ENCODE data around the gene CCDC77.

CCDC77 gene

DNA sequence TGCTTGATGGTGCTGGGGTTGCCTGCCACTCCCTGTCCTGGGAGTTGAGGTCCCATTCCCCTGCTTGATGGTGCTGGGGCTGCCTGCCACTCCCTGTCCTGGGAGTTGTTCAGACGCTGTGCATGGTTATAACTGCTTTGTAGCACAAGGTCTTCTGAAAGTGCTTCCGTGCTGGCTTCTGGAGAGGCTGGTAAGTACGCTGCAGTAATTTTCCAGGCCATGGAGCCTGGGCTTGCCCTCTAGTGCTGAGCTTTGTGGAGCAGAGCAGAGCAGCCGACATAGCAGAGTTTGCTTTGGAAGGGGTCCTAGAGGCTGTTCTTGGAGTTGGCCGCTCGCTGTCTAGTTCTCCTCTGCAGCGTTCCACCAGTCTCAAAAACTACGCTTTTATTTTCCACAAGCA is 64.6 kb downstream of the CCDC77 start:
- H3K27me3 ChIP-seq (ENCODE audit: insufficient read depth, low read depth) = peaks cover 4% of the 10 kb centered on the region; the same call in 1 of the 2 replicates
- no peak overlapping the region for H3K4me2 ChIP-seq
- H2AFZ ChIP-seq (ENCODE audit: low read depth) = no peak overlapping the region
- H3K27ac ChIP-seq = no peak overlapping the region
- no peaks in the 10 kb centered on the region for H4K20me1 ChIP-seq (ENCODE audit: insufficient read depth)
- H3K36me3 ChIP-seq (ENCODE audit: insufficient read depth) = no peaks in the 10 kb centered on the region
- no peak overlapping the region for H3K9ac ChIP-seq
- no peaks in the 10 kb centered on the region for H3K79me2 ChIP-seq (ENCODE audit: insufficient read depth, low read depth)
- TF ChIP-seq, protein P1, sequence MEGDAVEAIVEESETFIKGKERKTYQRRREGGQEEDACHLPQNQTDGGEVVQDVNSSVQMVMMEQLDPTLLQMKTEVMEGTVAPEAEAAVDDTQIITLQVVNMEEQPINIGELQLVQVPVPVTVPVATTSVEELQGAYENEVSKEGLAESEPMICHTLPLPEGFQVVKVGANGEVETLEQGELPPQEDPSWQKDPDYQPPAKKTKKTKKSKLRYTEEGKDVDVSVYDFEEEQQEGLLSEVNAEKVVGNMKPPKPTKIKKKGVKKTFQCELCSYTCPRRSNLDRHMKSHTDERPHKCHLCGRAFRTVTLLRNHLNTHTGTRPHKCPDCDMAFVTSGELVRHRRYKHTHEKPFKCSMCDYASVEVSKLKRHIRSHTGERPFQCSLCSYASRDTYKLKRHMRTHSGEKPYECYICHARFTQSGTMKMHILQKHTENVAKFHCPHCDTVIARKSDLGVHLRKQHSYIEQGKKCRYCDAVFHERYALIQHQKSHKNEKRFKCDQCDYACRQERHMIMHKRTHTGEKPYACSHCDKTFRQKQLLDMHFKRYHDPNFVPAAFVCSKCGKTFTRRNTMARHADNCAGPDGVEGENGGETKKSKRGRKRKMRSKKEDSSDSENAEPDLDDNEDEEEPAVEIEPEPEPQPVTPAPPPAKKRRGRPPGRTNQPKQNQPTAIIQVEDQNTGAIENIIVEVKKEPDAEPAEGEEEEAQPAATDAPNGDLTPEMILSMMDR (conservative IDR thresholded peaks at IDR 0.05; ENCODE audit: low read depth, low read length) = no peak
- H3K4me3 ChIP-seq (IDR thresholded peaks at IDR 0.05; ENCODE audit: insufficient read depth, low read depth, low read length) = no peak overlapping the region
- no peaks in the 10 kb centered on the region for H3K4me1 ChIP-seq (ENCODE audit: low read depth, poor library complexity, severe bottlenecking)

DNA sequence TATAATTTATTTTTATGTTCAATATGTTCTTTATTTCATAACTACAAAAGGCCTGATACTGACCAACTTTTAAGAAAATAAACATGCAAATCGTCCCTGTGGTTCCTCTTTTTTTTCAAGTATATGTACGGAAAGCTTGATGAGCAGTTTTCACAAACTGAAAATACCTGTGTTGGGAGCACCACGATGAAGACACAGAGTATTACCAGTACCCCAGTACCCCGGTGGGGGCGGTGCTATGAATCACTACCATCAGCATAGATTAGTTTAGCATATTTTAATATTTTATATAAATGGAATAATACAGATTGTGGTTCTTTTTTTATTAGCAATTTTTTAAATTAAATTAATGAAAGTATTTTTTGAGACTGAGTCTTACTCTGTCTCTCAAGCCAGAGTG is 65.3 kb downstream of the CCDC77 start:
- no peak overlapping the region for H3K4me3 ChIP-seq (IDR thresholded peaks at IDR 0.05; ENCODE audit: insufficient read depth, low read depth, low read length)
- H3K9ac ChIP-seq = no peak overlapping the region
- H3K4me2 ChIP-seq = no peak overlapping the region
- TF ChIP-seq, protein P1 (conservative IDR thresholded peaks at IDR 0.05; ENCODE audit: low read depth, low read length) = no peak
- no peaks in the 10 kb centered on the region for H3K36me3 ChIP-seq (ENCODE audit: insufficient read depth)
- no peaks in the 10 kb centered on the region for H3K4me1 ChIP-seq (ENCODE audit: low read depth, poor library complexity, severe bottlenecking)
- no peaks in the 10 kb centered on the region for H3K79me2 ChIP-seq (ENCODE audit: insufficient read depth, low read depth)
- no peak overlapping the region for H2AFZ ChIP-seq (ENCODE audit: low read depth)
- no peaks in the 10 kb centered on the region; the same call in 1 of the 2 replicates for H3K27me3 ChIP-seq (ENCODE audit: insufficient read depth, low read depth)
- no peaks in the 10 kb centered on the region for H4K20me1 ChIP-seq (ENCODE audit: insufficient read depth)
- H3K27ac ChIP-seq = no peak overlapping the region

DNA sequence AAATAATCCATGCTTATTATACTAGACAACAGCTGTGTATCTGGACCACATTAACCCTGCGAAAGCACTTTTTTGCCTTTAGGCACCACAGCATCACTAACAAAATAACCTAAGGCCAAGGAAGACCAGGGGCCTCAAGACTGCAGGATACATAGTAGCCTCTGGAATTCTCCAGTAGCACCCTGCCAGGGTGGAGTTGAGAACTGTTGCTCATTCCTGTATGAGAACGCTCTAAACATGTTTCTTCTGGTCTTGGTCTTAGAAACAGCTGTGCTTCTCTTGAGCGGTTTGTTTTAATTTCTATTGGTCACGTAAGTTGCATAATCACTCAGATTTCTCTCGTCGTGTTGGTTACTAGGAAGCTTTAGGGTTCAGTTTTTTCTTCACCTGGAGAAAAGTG is 66.1 kb downstream of the CCDC77 start:
- Histone ChIP-seq H3K4me3 (IDR thresholded peaks at IDR 0.05; ENCODE audit: insufficient read depth, low read depth, low read length) (no peak overlapping the region), H4K20me1 (ENCODE audit: insufficient read depth) (no peaks in the 10 kb centered on the region), H3K9ac (no peak overlapping the region), H3K79me2 (ENCODE audit: insufficient read depth, low read depth) (no peaks in the 10 kb centered on the region), H3K36me3 (ENCODE audit: insufficient read depth) (no peaks in the 10 kb centered on the region), H3K27ac (no peak overlapping the region), H3K4me2 (no peak overlapping the region), H3K27me3 (ENCODE audit: insufficient read depth, low read depth) (no peaks in the 10 kb centered on the region; the same call in 1 of the 2 replicates), H2AFZ (ENCODE audit: low read depth) (no peak overlapping the region), H3K4me1 (ENCODE audit: low read depth, poor library complexity, severe bottlenecking) (no peaks in the 10 kb centered on the region)
- TF ChIP-seq, protein P1 (conservative IDR thresholded peaks at IDR 0.05; ENCODE audit: low read depth, low read length) = no peak

DNA sequence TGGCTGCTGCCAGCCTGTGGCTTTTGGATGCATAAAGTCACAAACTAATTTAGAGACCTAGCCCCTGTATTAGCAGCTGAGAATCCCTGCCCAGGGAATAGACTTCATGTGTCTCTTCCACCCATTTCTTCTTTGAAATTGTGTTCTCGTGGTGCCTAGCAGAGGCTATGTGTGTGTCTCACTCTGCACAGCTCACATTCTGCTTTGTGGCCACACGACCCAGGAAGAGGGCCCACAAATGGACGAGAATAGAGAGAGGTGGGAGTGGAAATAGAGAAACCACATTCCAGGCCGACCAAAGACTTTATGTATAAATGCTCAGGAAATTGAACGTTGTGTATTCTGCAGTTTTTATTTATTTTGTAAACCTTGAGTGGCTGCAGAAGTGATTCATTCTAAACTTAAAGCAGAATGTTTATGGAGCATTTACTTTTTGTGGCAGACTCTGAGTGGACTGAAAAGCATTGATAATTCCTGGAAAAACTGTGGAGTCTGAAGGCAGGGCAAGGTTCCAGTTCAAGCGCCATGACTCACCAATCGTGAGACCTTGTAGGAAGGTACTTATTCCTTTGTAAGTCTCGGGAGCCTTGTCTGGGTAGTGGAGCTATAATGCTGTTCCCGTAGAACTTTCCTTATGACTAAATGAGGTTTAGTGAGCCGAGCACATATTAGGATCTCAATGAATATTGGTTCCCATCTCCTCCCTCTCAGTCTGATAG is 67.4 kb downstream of the CCDC77 start:
- H2AFZ ChIP-seq (ENCODE audit: low read depth) = no peak overlapping the region
- H3K4me2 ChIP-seq = no peak overlapping the region
- H3K27ac ChIP-seq = no peak overlapping the region
- no peak overlapping the region for H3K4me3 ChIP-seq (IDR thresholded peaks at IDR 0.05; ENCODE audit: insufficient read depth, low read depth, low read length)
- H3K79me2 ChIP-seq (ENCODE audit: insufficient read depth, low read depth) = no peaks in the 10 kb centered on the region
- no peaks in the 10 kb centered on the region for H3K27me3 ChIP-seq (ENCODE audit: insufficient read depth, low read depth)
- H3K9ac ChIP-seq = no peak overlapping the region
- no peaks in the 10 kb centered on the region for H3K36me3 ChIP-seq (ENCODE audit: insufficient read depth)
- TF ChIP-seq, protein P1 (conservative IDR thresholded peaks at IDR 0.05; ENCODE audit: low read depth, low read length) = no peak
- no peaks in the 10 kb centered on the region for H3K4me1 ChIP-seq (ENCODE audit: low read depth, poor library complexity, severe bottlenecking)
- H4K20me1 ChIP-seq (ENCODE audit: insufficient read depth) = no peaks in the 10 kb centered on the region

Data from KMS-11 (cell line).